ENCODE data around the gene PDS5B.

- TF ChIP-seq CTCF (IDR thresholded peaks at IDR 0.05; ENCODE audit: control extremely low read depth in 1 of 3, insufficient read depth in 1 of 3, low read depth in 1 of 3, low read length in 3 of 3) (no peak), ATF3 (IDR thresholded peaks at IDR 0.05; ENCODE audit: insufficient read depth, low read depth, low read length) (no peak), EZH2 (IDR thresholded peaks at IDR 0.05; ENCODE audit: low read depth, low read length, severe bottlenecking) (no peak), SP1 (IDR thresholded peaks at IDR 0.05; ENCODE audit: low read depth, low read length) (no peak), RBBP5 (IDR thresholded peaks at IDR 0.05; ENCODE audit: borderline replicate concordance, low read depth, low read length) (no peak), CBX8 (IDR thresholded peaks at IDR 0.05; ENCODE audit: borderline replicate concordance, low read depth, low read length) (no peak), POLR2AphosphoS5 (IDR thresholded peaks at IDR 0.05; ENCODE audit: low read depth, low read length) (no peak), USF2 (IDR thresholded peaks at IDR 0.05; ENCODE audit: low read length) (no peak), EP300 (IDR thresholded peaks at IDR 0.05; ENCODE audit: borderline replicate concordance in 1 of 2, low read depth in 2 of 2, low read length in 2 of 2) (no peak), POLR2A (IDR thresholded peaks at IDR 0.05; ENCODE audit: control extremely low read depth in 1 of 2, low read depth in 2 of 2, low read length in 2 of 2) (no peak), JUND (IDR thresholded peaks at IDR 0.05; ENCODE audit: low read length) (no peak), TAF1 (IDR thresholded peaks at IDR 0.05; ENCODE audit: low read depth, low read length) (no peak), SIRT6 (IDR thresholded peaks at IDR 0.05; ENCODE audit: low read length) (no peak), YY1 (IDR thresholded peaks at IDR 0.05; ENCODE audit: low read depth, low read length) (no peak)
Measured at GRCh38 chr13:32682740-32683139, 96.5 kb downstream of the PDS5B start.

Measured in H1 (cell line).